Transverse colon (tissue), 4 donors: ENCODE data around the gene ZNF554. TPM values are rescaled to one million over a fixed set of nuclear protein-coding genes. Genes with fewer than 3 reads are reported as not detected.
"Not testable (repeated sequence)": the region's sequence is repeated elsewhere in the genome, so short reads cannot be mapped to it uniquely, and the experiment has no call there.

Experiments used
- DNase-seq: peaks from one replicate; pipeline ENCODE4 v3.0.0-alpha.2; 2019
- H3K27ac ChIP-seq, 4 donors: fragments of 200-600 bp; sonication (generic); 2 replicates each; pipeline ENCODE4 v1.5.1; 2016 to 2018; ENCODE audit warnings: inconsistent platforms in 4 of 4
- H3K27me3 ChIP-seq: fragments of 200-600 bp; sonication (generic); 2 replicates; pipeline ENCODE4 v1.5.1; 2017; ENCODE audit warnings: inconsistent platforms
- H3K36me3 ChIP-seq, 4 donors: fragments of 200-600 bp; sonication (generic); 2 replicates each; pipeline ENCODE4 v1.5.1; 2017 to 2019; ENCODE audit warnings: inconsistent platforms in 4 of 4
- H3K4me1 ChIP-seq, 4 donors: fragments of 200-600 bp; sonication (generic); 2 replicates each; pipeline ENCODE4 v1.5.1; 2017 to 2020; ENCODE audit warnings: inconsistent platforms in 4 of 4
- H3K4me3 ChIP-seq, 4 donors: fragments of 200-600 bp; sonication (generic); 1 replicate in 1 of 4; 2 replicates in 3 of 4; pipeline versions ENCODE4 v1.5.1 to v1.6.1; 2017 to 2019; ENCODE audit warnings: inconsistent platforms in 4 of 4
- H3K9me3 ChIP-seq, 2 donors: fragments of 200-600 bp; sonication (generic); 2 replicates each; pipeline ENCODE4 v1.5.1; 2017 to 2019; ENCODE audit warnings: inconsistent platforms in 2 of 2
- CTCF ChIP-seq, 5 experiments: fragments of 200-600 bp in 3 of 5; fragments of 450-650 bp in 2 of 5; sonication (generic) in 3 of 5; IDR thresholded peaks; 1 replicate in 2 of 5; 2 replicates in 3 of 5; pipeline ENCODE4 v1.5.1; 2016 to 2017; ENCODE audit warnings: antibody characterized with exemption in 5 of 5, inconsistent platforms in 3 of 5, mild to moderate bottlenecking in 2 of 5, moderate library complexity in 1 of 5
- EP300 ChIP-seq: sonication (generic); formaldehyde crosslinking; IDR thresholded peaks from one replicate; pipeline ENCODE4 v1.6.1; 2017; ENCODE audit warnings: antibody characterized with exemption, low read depth
- POLR2A ChIP-seq: fragments of 450-650 bp; IDR thresholded peaks from one replicate; pipeline ENCODE4 v1.6.1; 2016; ENCODE audit warnings: antibody characterized with exemption, mild to moderate bottlenecking, moderate library complexity
- POLR2AphosphoS5 ChIP-seq, 3 donors: sonication (generic); formaldehyde crosslinking; IDR thresholded peaks; one replicate each; pipeline ENCODE4 v1.6.1; 2016; ENCODE audit warnings: antibody characterized with exemption in 3 of 3
- WGBS, 2 donors: methylation state at CpG; one replicate each; pipeline ENCODE4 v1.1.5; 2018; ENCODE audit warnings: low coverage in 1 of 2; 5-methylcytosine and 5-hydroxymethylcytosine counted together
- in situ Hi-C, 4 donors: fragments of 200-750 bp; cut with MboI; loops; one replicate each; pipeline versions ENCODE4 v1.15.0 to v1.15.1; 2017; ENCODE audit warnings: low sequenced_read_pairs in 3 of 4, low pct_ligation_motif_present in 1 of 4, low pct_unique_long_range_greater_than_20kb in 1 of 4
- intact Hi-C: fragments of 100-400 bp; cut with DNase I; formaldehyde crosslinking; loops from one replicate; pipeline ENCODE4 v1.15.1; 2023; ENCODE audit warnings: low total_unique reads
- total RNA-seq, 4 donors: library from RNA; depleted of rRNA; stranded (reverse); fragments of >200 nt; gene quantifications; one replicate each; pipeline ENCODE4 v1.1.0, GENCODE V29; 2016

The ZNF554 gene
- total RNA-seq, 4 donors from 2014 or later = 0.75 to 10.2 (median 4.9) TPM

GRCh38 chr19:2815923-2816322 is 3.7 kb upstream of the ZNF554 start:
- 89% methylated on average over 9 of the region's 15 CpGs; no CpG with 5 or more reads in 1 of the 2 donors for WGBS, 2 donors
- Histone ChIP-seq H3K36me3 (no peaks in the 10 kb centered on the region), H3K27ac (no peak overlapping the region), H3K4me1 (peaks cover 0 to 22% (median 19%) of the 10 kb centered on the region in 4 donors), H3K27me3 (no peaks in the 10 kb centered on the region), H3K4me3 (no peak overlapping the region), H3K9me3 (no peaks in the 10 kb centered on the region)
- DNase-seq = no peak
- in situ Hi-C loops (no loop called here), intact Hi-C loops (no loop called here)
- no peak for TF ChIP-seq POLR2A
- TF ChIP-seq POLR2AphosphoS5 (IDR thresholded peaks at IDR 0.05) = no peak
- no peak for TF ChIP-seq EP300
- no peak for TF ChIP-seq CTCF (IDR thresholded peaks at IDR 0.05)

- no peak overlapping the region for H3K4me3 ChIP-seq
- peaks cover 0 to 21% (median 17%) of the 10 kb centered on the region in 4 donors for H3K4me1 ChIP-seq
- in situ Hi-C loops (no loop called here), intact Hi-C loops (no loop called here)
- TF ChIP-seq CTCF (IDR thresholded peaks at IDR 0.05) = no peak
- TF ChIP-seq POLR2AphosphoS5 (IDR thresholded peaks at IDR 0.05) = no peak
- TF ChIP-seq EP300 = no peak
- no peak for TF ChIP-seq POLR2A
- H3K27ac ChIP-seq = no peak overlapping the region
- no peak for DNase-seq
- 91 to 93% methylated on average over 16 of the region's 16 CpGs for WGBS, 2 donors
- no peaks in the 10 kb centered on the region for H3K9me3 ChIP-seq
- no peaks in the 10 kb centered on the region for H3K36me3 ChIP-seq
- no peaks in the 10 kb centered on the region for H3K27me3 ChIP-seq
Observed at GRCh38 chr19:2816641-2817040, 3.0 kb upstream of the ZNF554 start.

DNA sequence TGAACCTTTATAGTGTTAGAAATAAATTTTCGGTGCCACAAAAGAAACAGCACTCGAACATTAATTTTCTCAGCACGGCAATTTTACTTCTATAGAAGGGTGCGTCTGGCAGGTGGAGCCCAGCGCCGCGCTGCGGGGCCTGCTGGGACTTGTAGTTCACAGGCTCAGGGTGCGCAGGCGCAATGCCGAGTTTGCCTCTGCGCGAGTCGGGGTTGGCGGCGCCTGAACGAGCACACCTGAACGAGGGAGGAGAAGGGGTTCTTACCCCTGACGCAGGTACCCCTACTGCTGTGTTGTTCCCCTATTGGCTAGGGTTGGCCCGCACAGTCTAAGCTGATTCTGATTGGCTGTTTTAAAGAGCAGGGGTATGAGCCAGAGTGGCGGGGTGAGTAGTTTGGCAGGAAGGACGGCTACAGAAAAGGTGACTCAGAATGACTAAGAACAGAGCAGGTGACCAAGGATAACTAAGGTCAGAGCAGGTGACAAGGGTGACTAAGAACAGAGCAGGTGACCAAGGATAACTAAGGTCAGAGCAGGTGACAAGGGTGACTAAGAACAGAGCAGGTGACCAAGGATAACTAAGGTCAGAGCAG is 2.3 kb upstream of the ZNF554 start:
- 80 to 81% methylated on average over 6 to 22 of the region's 22 CpGs for WGBS, 2 donors
- in situ Hi-C loops, H3K27ac ChIP-seq, H3K4me3 ChIP-seq, H3K9me3 ChIP-seq, H3K27me3 ChIP-seq, intact Hi-C loops, DNase-seq, H3K36me3 ChIP-seq: not testable (repeated sequence)
- H3K4me1 ChIP-seq = peaks cover 0 to 14% (median 11%) of the 10 kb centered on the region in 4 donors

DNA sequence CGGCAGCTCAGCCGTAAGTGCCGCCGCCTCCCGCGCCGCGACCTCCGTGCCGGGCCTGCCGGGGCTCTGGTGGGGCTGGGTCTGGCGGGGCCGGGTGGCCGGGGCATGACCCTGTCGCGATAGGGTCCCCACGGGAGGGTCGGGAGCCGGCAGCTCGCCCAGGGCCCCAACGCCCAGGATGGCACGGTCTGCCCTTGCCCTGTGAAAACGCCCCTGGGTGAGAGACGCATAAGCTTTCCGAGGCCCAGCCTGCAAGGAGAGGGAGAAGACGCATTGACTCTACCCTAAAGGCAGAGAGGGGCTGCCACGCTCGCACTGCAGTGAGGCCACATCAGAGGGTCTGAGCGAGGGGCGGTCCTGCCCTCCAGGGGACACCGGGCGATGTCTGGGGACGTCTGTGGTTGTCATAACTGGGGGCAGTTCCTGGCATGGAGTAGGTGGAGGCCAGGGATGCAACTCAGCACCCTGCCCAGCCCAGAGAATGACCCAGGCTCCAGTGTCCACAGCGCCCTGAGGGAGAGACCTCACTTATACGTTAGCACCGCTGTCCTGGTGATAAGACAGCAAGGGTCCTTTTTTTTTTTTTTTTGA is 539 bp downstream of the ZNF554 start:
- intact Hi-C loops (no loop called here), in situ Hi-C loops (no loop called here)
- TF ChIP-seq CTCF (IDR thresholded peaks at IDR 0.05) (no peak), POLR2A (no peak), EP300 (no peak), POLR2AphosphoS5 (IDR thresholded peaks at IDR 0.05) (no peak)
- DNase-seq = peak; percentile 27
- H3K4me3 ChIP-seq = peak overlapping the region; percentile 81 to 91 (median 90)
- H3K4me1 ChIP-seq = peaks cover 0 to 9% (median 8%) of the 10 kb centered on the region in 4 donors
- H3K27ac ChIP-seq = peak overlapping the region; percentile 57 to 74 (median 70)
- no peaks in the 10 kb centered on the region for H3K27me3 ChIP-seq
- WGBS, 2 donors = 4% methylated on average over 19 of the region's 36 CpGs; no CpG with 5 or more reads in 1 of the 2 donors
- no peaks in the 10 kb centered on the region for H3K36me3 ChIP-seq
- H3K9me3 ChIP-seq = no peaks in the 10 kb centered on the region
